A673 (cell line): ENCODE data around the gene LPIN3. TPM values are rescaled to one million over a fixed set of nuclear protein-coding genes. Genes with fewer than 3 reads are reported as not detected.
A peak's percentile ranks its signal among the peaks of the same experiment; 100 is the strongest.

Source experiments
- BruUV-seq: library from RNA; stranded (reverse); fragments of 400-500 nt; replicated peaks from 2 replicates; lab custom pipeline; 2021; lab: Mats Ljungman, UMichigan
- CTCF ChIA-PET: fragments of 300-600 bp; sonication (Branson Sonifier 250); formaldehyde crosslinking; loops from one replicate; lab custom pipeline; 2022; ENCODE audit warnings: antibody characterized with exemption; lab: Charles Lee
- POLR2A ChIA-PET: fragments of 300-600 bp; sonication (Branson Sonifier 250); formaldehyde crosslinking; loops from one replicate; lab custom pipeline; 2022; ENCODE audit warnings: antibody characterized with exemption; ENCODE audit not compliant: low non-redundant PET; lab: Charles Lee
- DNase-seq: peaks from one replicate; pipeline ENCODE4 v3.0.0-alpha.2; 2015; ENCODE audit warnings: low spot score
- H3K27ac ChIP-seq: fragments of 200-600 bp; sonication (generic); 2 replicates; pipeline ENCODE4 v1.5.1; 2016; ENCODE audit warnings: mixed run types, low read depth, mild to moderate bottlenecking, mixed read lengths, antibody characterized with exemption, low read length; ENCODE audit not compliant: poor library complexity, severe bottlenecking
- H3K27me3 ChIP-seq: fragments of 200-600 bp; sonication (generic); replicated peaks from 2 replicates; pipeline ENCODE4 v1.6.1; 2017; ENCODE audit warnings: mixed run types, low read depth, mild to moderate bottlenecking, mixed read lengths, antibody characterized with exemption, low read length; ENCODE audit not compliant: insufficient read depth, poor library complexity
- H3K36me3 ChIP-seq: fragments of 200-600 bp; sonication (generic); 2 replicates; pipeline ENCODE4 v1.6.1; 2016; ENCODE audit warnings: mixed run types, mild to moderate bottlenecking, mixed read lengths, antibody characterized with exemption, low read length; ENCODE audit not compliant: insufficient read depth, poor library complexity, severe bottlenecking
- H3K4me1 ChIP-seq: fragments of 200-600 bp; sonication (generic); 2 replicates; pipeline ENCODE4 v1.6.1; 2017; ENCODE audit warnings: mixed run types, mild to moderate bottlenecking, mixed read lengths, antibody characterized with exemption, low read length; ENCODE audit not compliant: insufficient read depth, poor library complexity, severe bottlenecking
- H3K4me3 ChIP-seq: fragments of 200-600 bp; sonication (generic); 2 replicates; pipeline ENCODE4 v1.5.1; 2016; ENCODE audit warnings: low read depth, mixed run types, mild to moderate bottlenecking, mixed read lengths, low read length; ENCODE audit not compliant: poor library complexity, severe bottlenecking
- H3K9me3 ChIP-seq: fragments of 200-600 bp; sonication (generic); 2 replicates; pipeline ENCODE4 v1.6.1; 2016; ENCODE audit warnings: mixed run types, low read depth, mild to moderate bottlenecking, mixed read lengths, antibody characterized with exemption, low read length; ENCODE audit not compliant: poor library complexity, severe bottlenecking
- CTCF ChIP-seq: fragments of 300-800, 200-600 bp; sonication (generic); conservative IDR thresholded peaks from 2 replicates; pipeline ENCODE4 v1.5.1; 2017; ENCODE audit warnings: low read depth, mild to moderate bottlenecking, antibody characterized with exemption, low read length, moderate library complexity, mixed read lengths
- EZH2 ChIP-seq: fragments of 200-600 bp; sonication (generic); IDR thresholded peaks from 2 replicates; pipeline ENCODE4 v1.6.1; 2017; ENCODE audit warnings: borderline replicate concordance, low read depth, mild to moderate bottlenecking, mixed read lengths, antibody characterized with exemption, low read length; ENCODE audit not compliant: poor library complexity, severe bottlenecking
- intact Hi-C: fragments of 100-400 bp; cut with micrococcal nuclease; formaldehyde crosslinking; loops from one replicate; pipeline ENCODE4 v1.10.0; 2022; ENCODE audit not compliant: unreplicated experiment
- total RNA-seq: library from RNA; stranded (reverse); gene quantifications from 2 replicates; pipeline ENCODE4 v1.2.3, GENCODE V29; 2021

LPIN3 gene
- total RNA-seq, 1 experiment from 2014 or later = 1.3 TPM

GRCh38 chr20:41316602-41317545 lies 23.7 kb upstream of the LPIN3 start:
- Histone ChIP-seq H3K9me3 (no peaks in the 10 kb centered on the region), H3K4me1 (peaks cover 10% of the 10 kb centered on the region), H3K4me3 (peak overlapping the region; percentile 87), H3K27ac (peak overlapping the region; percentile 55), H3K27me3 (no peaks in the 10 kb centered on the region), H3K36me3 (no peaks in the 10 kb centered on the region)
- CTCF ChIA-PET = no interaction called here
- DNase-seq = peak; percentile 65
- TF ChIP-seq EZH2 (no peak), CTCF (no peak)
- intact Hi-C loops = no loop called here
- POLR2A ChIA-PET = interaction anchor here (0.5 kb wide), 1 partner anchor 42 kb away, joined by 6 read pairs; no protein-coding TSS in a partner anchor
- BruUV-seq = no TSS peak

GRCh38 chr20:41317546-41318270 lies 22.9 kb upstream of the LPIN3 start, which contains the start of gene ZHX3:
TSS of gene ZHX3 (minus strand) at chr20:41317731. CDS start at chr20:41204916, 112,815 bp downstream.
- ChIA-PET POLR2A (interaction anchor here (0.5 kb wide), 1 partner anchor 41 kb away, joined by 6 read pairs; no protein-coding TSS in a partner anchor), CTCF (no interaction called here)
- DNase-seq = peak; percentile 98
- Histone ChIP-seq H3K4me3 (peak within 1 kb of the TSS; percentile 87), H3K4me1 (peaks cover 10% of the 10 kb centered on the region), H3K9me3 (no peaks in the 10 kb centered on the region), H3K27ac (peak within 1 kb of the TSS; percentile 55), H3K36me3 (no peaks in the 10 kb centered on the region), H3K27me3 (no peaks in the 10 kb centered on the region)
- TF ChIP-seq CTCF = no peak
- no peak for TF ChIP-seq EZH2
- BruUV-seq = TSS peak; percentile 64
- intact Hi-C loops = no loop called here

- no peak for DNase-seq
- TF ChIP-seq CTCF (no peak), EZH2 (no peak)
- no peaks in the 10 kb centered on the region for H3K36me3 ChIP-seq
- H3K27me3 ChIP-seq = no peaks in the 10 kb centered on the region
- intact Hi-C loops = no loop called here
- H3K9me3 ChIP-seq = no peaks in the 10 kb centered on the region
- peaks cover 10% of the 10 kb centered on the region for H3K4me1 ChIP-seq
- BruUV-seq = no TSS peak
- POLR2A ChIA-PET = no interaction called here
- CTCF ChIA-PET = no interaction called here
- peak overlapping the region; percentile 87 for H3K4me3 ChIP-seq
- no peak overlapping the region for H3K27ac ChIP-seq
These were observed 22.4 kb upstream of the LPIN3 start for GRCh38 chr20:41318271-41318649.
